Small intestine (tissue), 7 donors: ENCODE measurements around the gene HCN1. TPM values are rescaled to one million over a fixed set of nuclear protein-coding genes. Genes with fewer than 3 reads are reported as not detected.
A peak's percentile ranks its signal among the peaks of the same experiment; 100 is the strongest.

Experiments
- DNase-seq, 2 donors: peaks; one replicate each; pipeline versions ENCODE4 v3.0.0 to v3.0.0-alpha.2; 2013
- FAIRE-seq: peaks from 2 replicates; lab custom pipeline; 2012; peaks lifted over from hg19 to GRCh38; lab: Jason Lieb, UNC
- H3K27ac ChIP-seq, 3 donors: one replicate each; pipeline ENCODE4 v1.5.1; 2013; ENCODE audit warnings: low read length in 2 of 3, mild to moderate bottlenecking in 2 of 3, control low read depth in 1 of 3, inconsistent platforms in 1 of 3, low read depth in 1 of 3, moderate library complexity in 1 of 3
- H3K27me3 ChIP-seq, 3 donors: one replicate each; pipeline ENCODE4 v1.6.1; 2013; ENCODE audit warnings: low read length in 3 of 3, inconsistent platforms in 1 of 3; ENCODE audit not compliant: control insufficient read depth in 3 of 3, insufficient read depth in 3 of 3
- H3K36me3 ChIP-seq, 3 donors: one replicate each; pipeline ENCODE4 v1.6.1; 2013; ENCODE audit warnings: low read length in 3 of 3, inconsistent platforms in 1 of 3, low read depth in 1 of 3, mild to moderate bottlenecking in 1 of 3, moderate library complexity in 1 of 3; ENCODE audit not compliant: control insufficient read depth in 3 of 3, insufficient read depth in 2 of 3
- H3K4me1 ChIP-seq, 3 donors: one replicate each; pipeline ENCODE4 v1.6.1; 2013; ENCODE audit warnings: low read length in 2 of 3, inconsistent platforms in 1 of 3, low read depth in 1 of 3, mild to moderate bottlenecking in 1 of 3, moderate library complexity in 1 of 3; ENCODE audit not compliant: control insufficient read depth in 3 of 3, insufficient read depth in 2 of 3
- H3K4me3 ChIP-seq, 3 donors: one replicate each; pipeline ENCODE4 v1.5.1; 2013; ENCODE audit warnings: low read length in 3 of 3, control low read depth in 1 of 3, inconsistent platforms in 1 of 3, low read depth in 1 of 3, mild to moderate bottlenecking in 1 of 3, moderate library complexity in 1 of 3
- H3K9me3 ChIP-seq, 2 donors: one replicate each; pipeline ENCODE4 v1.6.1; 2013; ENCODE audit warnings: low read depth in 1 of 2, low read length in 1 of 2; ENCODE audit not compliant: control insufficient read depth in 2 of 2, insufficient read depth in 1 of 2
- WGBS, 3 donors: extraction: QIAGEN DNeasy Blood & Tissue Kit; methylation state at CpG; one replicate each; pipeline ENCODE4 v1.1.7; 2013; 5-methylcytosine and 5-hydroxymethylcytosine counted together
- polyA plus RNA-seq, 4 donors: library from polyadenylated mRNA; stranded (reverse) in 3 of 4; unstranded in 1 of 4; fragments of 200-250 nt in 3 of 4; fragments of 120-200 nt in 1 of 4; gene quantifications; one replicate each; pipeline versions ENCODE4 v1.2.1 to v1.2.3, GENCODE V29; 2013
- donor health status: healthy with polysubstance abuse.
- donor health status: control.
- donor health status: control.
- donor health status: Bipolar disorder and iron deficiency.
- donor health status: healthy.

Gene HCN1
- polyA plus RNA-seq, 4 donors: 0.22 to 0.25 TPM; not detected in 2

DNA sequence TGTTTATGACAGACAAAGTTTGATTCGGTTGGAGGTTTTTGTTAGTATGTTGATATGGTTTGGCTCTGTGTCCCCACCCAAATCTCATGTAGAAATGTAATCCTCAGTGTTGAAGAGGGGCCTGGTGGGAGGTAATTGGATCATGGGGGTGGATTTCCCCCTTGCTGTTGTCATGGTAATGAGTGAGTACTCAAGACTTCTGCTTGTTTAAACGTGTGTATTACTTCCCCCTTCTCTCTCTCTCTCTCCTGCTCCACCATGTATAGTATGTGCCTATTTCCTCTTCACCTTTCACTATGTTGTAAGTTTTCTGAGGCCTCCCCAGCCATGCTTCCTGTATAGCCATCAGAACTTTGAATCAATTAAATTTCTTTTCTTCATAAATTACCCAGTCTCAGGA is 415.1 kb downstream of the HCN1 start:
- 50 to 55% (median 50%) methylated on average over 2 of the region's 2 CpGs for WGBS, 3 donors
- no peak for FAIRE-seq
- Histone ChIP-seq H3K9me3 (no peaks in the 10 kb centered on the region), H3K27ac (no peak overlapping the region), H3K4me3 (no peak overlapping the region), H3K4me1 (no peaks in the 10 kb centered on the region), H3K36me3 (no peaks in the 10 kb centered on the region), H3K27me3 (no peaks in the 10 kb centered on the region)
- no peak for DNase-seq

DNA sequence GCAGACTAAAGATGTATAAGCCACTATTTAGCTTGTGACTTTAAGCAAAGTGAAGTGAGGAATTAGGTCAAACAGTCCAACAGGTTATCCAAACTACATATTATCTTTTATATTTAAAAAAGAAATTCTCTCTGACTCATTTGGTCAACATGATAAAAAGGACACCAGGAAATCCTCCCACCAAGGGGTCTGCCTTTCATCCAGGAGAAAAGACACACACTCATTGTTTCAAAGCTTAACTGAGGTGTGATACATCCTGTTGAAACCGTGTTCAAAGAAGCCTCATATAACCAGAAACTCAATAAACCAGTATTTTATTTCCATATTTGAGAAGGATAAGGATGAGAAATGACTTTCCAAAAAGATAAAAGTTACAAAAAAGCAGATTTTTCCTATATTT is 417.1 kb downstream of the HCN1 start:
- no peak overlapping the region for H3K4me3 ChIP-seq
- H3K27me3 ChIP-seq: no peaks in the 10 kb centered on the region
- FAIRE-seq: no peak
- H3K27ac ChIP-seq: no peak overlapping the region
- no peak for DNase-seq
- WGBS, 3 donors: 16 to 25% (median 22%) methylated on average over 1 of the region's 1 CpG
- H3K4me1 ChIP-seq: no peaks in the 10 kb centered on the region
- no peaks in the 10 kb centered on the region for H3K36me3 ChIP-seq
- H3K9me3 ChIP-seq: no peaks in the 10 kb centered on the region

DNA sequence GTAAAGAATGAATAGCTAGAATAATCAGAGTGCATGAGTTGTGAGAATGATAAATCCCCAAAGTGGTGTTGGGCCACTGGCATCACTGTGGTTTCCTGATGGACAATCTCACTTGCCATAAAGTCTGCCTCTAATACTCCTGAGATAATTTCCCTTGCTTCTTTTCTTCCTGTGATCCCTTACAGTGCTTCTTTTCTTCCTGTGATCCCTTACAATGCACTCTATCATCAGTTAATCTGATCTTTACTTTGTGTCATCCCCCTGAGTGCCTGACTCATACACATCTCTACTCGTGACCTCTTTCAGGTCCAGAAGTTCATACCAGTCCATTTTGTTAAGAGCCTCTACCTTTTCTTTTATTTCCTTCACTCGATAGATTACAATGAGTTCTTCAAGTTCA is 418.3 kb downstream of the HCN1 start:
- no peak overlapping the region for H3K4me3 ChIP-seq

DNA sequence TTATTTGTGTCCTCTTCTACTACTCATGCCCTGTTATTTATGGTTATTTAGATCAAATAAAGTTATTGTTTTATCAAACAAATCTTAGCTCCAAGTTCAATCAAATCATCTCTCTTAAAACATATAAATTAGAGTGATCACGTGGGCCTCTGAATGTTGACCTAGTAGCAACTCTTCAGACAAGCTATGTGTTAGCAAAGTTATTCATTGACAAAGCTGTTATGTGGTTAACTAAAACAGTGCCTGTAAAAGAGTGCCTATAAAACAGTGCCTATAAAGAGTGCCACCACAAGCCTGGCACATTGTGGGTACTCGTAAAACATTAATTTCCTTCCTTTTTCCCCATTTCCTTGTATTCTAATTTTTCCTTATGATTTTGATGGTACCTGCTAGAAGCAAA is 421.9 kb downstream of the HCN1 start:
- FAIRE-seq (no peak), DNase-seq (peak in 1 of 2 donors; percentile 36)
- Histone ChIP-seq H3K4me3 (no peak overlapping the region), H3K9me3 (no peaks in the 10 kb centered on the region), H3K4me1 (no peaks in the 10 kb centered on the region), H3K27me3 (no peaks in the 10 kb centered on the region), H3K27ac (no peak overlapping the region), H3K36me3 (no peaks in the 10 kb centered on the region)
- WGBS, 3 donors: 15 to 47% (median 19%) methylated on average over 2 of the region's 2 CpGs

More for the DNA sequence above, 418.3 kb downstream of the HCN1 start:
- no peak overlapping the region for H3K27ac ChIP-seq
- no peaks in the 10 kb centered on the region for H3K27me3 ChIP-seq
- H3K4me1 ChIP-seq: no peaks in the 10 kb centered on the region
- H3K9me3 ChIP-seq: no peaks in the 10 kb centered on the region
- H3K36me3 ChIP-seq: no peaks in the 10 kb centered on the region
- 56 to 69% (median 60%) methylated on average over 2 of the region's 2 CpGs for WGBS, 3 donors
- DNase-seq: no peak
- FAIRE-seq: no peak

DNA sequence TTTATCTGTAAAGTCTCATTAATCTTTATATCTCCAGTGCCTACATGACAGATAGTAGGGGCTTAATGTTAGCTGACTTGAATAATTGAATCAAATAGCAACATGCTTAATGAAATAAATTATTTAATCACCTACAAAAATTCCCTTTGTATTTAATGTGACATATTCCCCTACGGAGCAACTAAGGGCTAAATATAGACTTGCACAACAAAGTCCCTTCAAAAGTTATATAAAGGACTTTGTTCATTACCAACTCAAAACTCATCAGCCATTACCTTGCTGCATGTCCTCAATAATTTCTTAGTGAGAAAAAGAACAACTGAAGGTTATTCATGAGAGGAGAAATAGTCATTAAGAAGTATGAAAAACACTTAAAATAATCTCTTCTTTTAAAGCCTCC is 424.6 kb downstream of the HCN1 start:
- Histone ChIP-seq H3K9me3 (no peaks in the 10 kb centered on the region), H3K4me3 (no peak overlapping the region), H3K36me3 (no peaks in the 10 kb centered on the region), H3K27ac (no peak overlapping the region), H3K27me3 (no peaks in the 10 kb centered on the region), H3K4me1 (no peaks in the 10 kb centered on the region)
- FAIRE-seq (no peak), DNase-seq (no peak)
- WGBS, 3 donors: 33 to 68% (median 47%) methylated on average over 1 of the region's 1 CpG

DNA sequence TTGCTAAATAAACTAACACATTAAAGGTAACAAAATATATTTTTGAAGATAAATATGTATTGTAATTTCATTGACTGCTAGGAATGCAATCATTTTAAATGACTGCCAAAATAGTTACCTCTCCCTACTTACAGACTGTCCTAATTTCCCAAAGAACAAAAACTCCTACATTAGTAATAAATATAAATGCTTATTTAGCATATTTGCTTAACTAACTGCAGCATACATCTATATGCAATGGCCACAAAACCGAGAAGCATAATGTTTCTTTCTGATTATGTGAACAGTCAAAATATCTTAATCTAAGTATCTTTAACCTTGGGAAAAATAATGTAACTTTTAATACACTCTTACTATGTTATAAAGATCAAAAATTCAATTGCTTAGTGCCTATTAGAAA is 431.7 kb downstream of the HCN1 start:
- no peak for FAIRE-seq
- WGBS, 3 donors: 71 to 84% (median 77%) methylated on average over 1 of the region's 1 CpG
- DNase-seq: no peak
- H3K27ac ChIP-seq: no peak overlapping the region
- no peaks in the 10 kb centered on the region for H3K36me3 ChIP-seq
- no peaks in the 10 kb centered on the region for H3K27me3 ChIP-seq
- H3K4me3 ChIP-seq: no peak overlapping the region
- H3K4me1 ChIP-seq: no peaks in the 10 kb centered on the region
- H3K9me3 ChIP-seq: peaks cover 0 to 3% of the 10 kb centered on the region in 2 donors

DNA sequence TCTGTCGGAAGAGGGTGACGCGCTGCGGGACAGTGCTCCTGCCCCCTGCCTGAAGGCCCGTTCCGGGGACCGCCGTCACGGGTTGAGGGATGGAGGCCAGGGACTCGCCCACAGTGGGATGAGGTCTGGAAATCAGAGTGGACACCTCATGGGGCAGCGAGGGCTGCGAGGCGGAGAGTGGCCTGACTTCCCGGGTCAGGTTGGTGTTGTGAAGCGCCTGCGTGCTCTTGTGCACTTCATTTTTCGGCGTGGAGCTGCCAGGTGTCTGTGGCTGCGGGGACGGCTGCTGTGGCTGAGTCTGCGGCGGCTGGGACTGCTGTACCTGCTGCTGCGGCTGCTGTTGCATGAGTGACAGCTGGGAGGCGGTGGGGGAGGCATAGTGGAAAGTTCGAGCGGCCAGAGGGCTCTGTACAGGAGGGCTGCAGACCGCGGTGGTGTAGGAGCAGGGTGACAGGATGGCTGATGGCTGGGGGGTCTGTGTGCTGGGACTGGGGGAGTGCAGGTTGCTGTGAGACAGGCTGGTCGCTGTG is 434.1 kb downstream of the HCN1 start:
- WGBS, 3 donors: 91 to 94% (median 93%) methylated on average over 27 to 29 of the region's 29 CpGs
- no peak for DNase-seq
- H3K4me3 ChIP-seq: no peak overlapping the region
- FAIRE-seq: no peak
- no peaks in the 10 kb centered on the region for H3K36me3 ChIP-seq
- H3K4me1 ChIP-seq: no peaks in the 10 kb centered on the region
- H3K9me3 ChIP-seq: peaks cover 0 to 3% of the 10 kb centered on the region in 2 donors
- H3K27ac ChIP-seq: no peak overlapping the region
- no peaks in the 10 kb centered on the region for H3K27me3 ChIP-seq

DNA sequence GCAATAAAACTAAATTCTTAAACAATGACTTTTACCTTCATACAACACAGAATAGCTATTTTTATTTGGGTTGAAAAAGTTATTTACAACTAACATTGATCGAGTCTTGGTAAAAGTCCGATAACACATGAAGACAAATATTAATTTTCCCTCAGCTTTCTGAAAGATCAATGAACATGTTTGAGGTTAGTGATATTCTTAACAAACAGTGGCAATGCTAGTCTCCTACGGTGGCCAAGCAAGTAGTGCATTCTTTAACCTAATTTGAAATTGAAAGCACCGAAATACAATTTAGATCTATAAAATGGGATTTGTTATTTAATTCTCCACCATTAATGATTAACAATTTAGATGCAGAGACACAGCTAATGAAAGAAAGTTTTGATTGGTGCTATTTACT is 435.1 kb downstream of the HCN1 start:
- WGBS, 3 donors: 39 to 67% (median 54%) methylated on average over 4 of the region's 4 CpGs
- Histone ChIP-seq H3K4me1 (no peaks in the 10 kb centered on the region), H3K9me3 (peaks cover 0 to 3% of the 10 kb centered on the region in 2 donors), H3K4me3 (no peak overlapping the region), H3K36me3 (no peaks in the 10 kb centered on the region), H3K27me3 (no peaks in the 10 kb centered on the region), H3K27ac (no peak overlapping the region)
- FAIRE-seq (no peak), DNase-seq (no peak)

DNA sequence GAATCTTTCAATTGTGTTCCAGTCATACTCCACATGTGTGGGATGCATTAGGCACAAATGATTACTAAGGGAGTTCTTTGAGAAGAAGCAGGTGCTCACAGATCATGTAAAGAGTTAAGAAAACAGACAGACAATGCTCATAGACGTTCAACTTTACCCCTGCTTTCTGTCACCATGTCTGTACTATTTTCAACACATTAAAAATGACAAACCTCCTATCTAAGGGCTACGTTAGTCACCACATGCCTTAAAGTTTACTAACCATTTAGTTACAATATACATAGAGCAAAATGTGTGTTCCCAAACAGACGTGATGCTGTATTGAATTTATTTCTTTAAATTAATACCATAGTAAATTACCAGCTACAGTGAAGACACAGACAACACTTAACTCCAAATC is 435.9 kb downstream of the HCN1 start:
- H3K36me3 ChIP-seq: no peaks in the 10 kb centered on the region
- FAIRE-seq: no peak
- DNase-seq: no peak
- H3K9me3 ChIP-seq: peaks cover 0 to 3% of the 10 kb centered on the region in 2 donors
- no peak overlapping the region for H3K27ac ChIP-seq
- no peak overlapping the region for H3K4me3 ChIP-seq
- H3K27me3 ChIP-seq: no peaks in the 10 kb centered on the region
- WGBS, 3 donors: 39 to 49% (median 44%) methylated on average over 3 of the region's 3 CpGs
- no peaks in the 10 kb centered on the region for H3K4me1 ChIP-seq
